ENCODE data around the gene UVRAG.

- no peak for TF ChIP-seq CTCF (IDR thresholded peaks at IDR 0.05; ENCODE audit: low read length)
- TF ChIP-seq EZH2 (IDR thresholded peaks at IDR 0.05; ENCODE audit: borderline replicate concordance, low read length) = no peak
These were observed 22.8 kb upstream of the UVRAG start for GRCh38 chr11:75792127-75792731.

Data from OCI-LY1 (cell line).